Activated T-cell treated with anti-CD3 and anti-CD28 coated beads for 4 hours (primary cell): ENCODE measurements around the gene EHD2.
"Not testable (repeated sequence)": the region's sequence is repeated elsewhere in the genome, so short reads cannot be mapped to it uniquely, and the experiment has no call there.

Experiments used
- DNase-seq: peaks from one replicate; pipeline ENCODE4 v3.0.0-alpha.2; 2020

The EHD2 gene

GRCh38 chr19:47777245-47778048 is 64.2 kb downstream of the EHD2 start:
- DNase-seq = not testable (repeated sequence)

DNA sequence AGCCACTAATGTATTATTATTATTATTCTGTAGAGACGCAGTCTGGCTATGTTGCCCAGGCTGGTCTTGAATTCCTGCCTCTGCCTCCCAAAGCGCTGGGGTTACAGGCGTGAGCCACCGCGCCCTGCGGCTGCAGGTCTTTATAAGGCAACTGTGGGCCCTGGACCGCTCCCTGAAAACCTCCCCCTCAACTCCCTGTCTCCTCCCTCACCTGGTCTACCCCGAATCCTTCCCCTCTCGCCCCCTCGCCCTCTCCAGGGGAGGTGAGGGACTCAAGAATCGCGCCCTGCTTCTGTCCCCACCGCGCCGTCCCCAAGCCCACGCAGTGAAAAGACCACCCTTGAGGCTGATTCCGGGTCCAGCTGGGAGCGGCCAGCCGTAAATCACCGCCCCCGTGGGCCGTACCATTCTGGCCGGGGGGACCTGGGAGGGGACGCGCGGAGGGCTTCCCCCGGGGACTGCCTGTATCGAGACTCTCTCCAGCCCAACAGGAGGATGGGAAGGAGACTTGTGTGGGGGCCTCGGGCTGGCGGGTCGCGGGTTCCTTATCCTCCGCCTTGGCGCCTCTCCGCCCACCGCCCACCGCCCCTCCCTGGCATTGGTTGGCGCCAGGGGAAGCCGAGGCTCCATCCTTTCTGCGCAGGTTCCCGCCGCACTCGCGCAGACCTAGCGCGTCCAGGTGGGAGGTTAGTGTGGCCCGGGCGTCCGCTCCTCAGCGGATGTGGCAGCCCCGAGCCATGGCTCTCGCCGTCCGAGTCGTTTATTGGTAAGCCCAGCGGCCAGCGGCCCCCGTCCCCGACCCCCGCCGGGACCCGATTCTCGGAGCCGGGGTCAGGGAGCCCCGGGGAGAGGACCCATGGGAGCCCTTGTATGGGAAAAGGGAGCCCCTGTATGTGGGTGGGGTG is 65.1 kb downstream of the EHD2 start, which contains the start of gene SELENOW:
TSS of gene SELENOW (plus strand) at position 655 of the 905 bp plus-strand sequence. CDS start at position 738, 83 bp downstream.
- DNase-seq = peak; percentile 65

- peak; percentile 9 for DNase-seq
Observed at GRCh38 chr19:47778954-47779351, 65.7 kb downstream of the EHD2 start.

GRCh38 chr19:47779524-47780214 is 66.4 kb downstream of the EHD2 start:
- DNase-seq = no peak

DNA sequence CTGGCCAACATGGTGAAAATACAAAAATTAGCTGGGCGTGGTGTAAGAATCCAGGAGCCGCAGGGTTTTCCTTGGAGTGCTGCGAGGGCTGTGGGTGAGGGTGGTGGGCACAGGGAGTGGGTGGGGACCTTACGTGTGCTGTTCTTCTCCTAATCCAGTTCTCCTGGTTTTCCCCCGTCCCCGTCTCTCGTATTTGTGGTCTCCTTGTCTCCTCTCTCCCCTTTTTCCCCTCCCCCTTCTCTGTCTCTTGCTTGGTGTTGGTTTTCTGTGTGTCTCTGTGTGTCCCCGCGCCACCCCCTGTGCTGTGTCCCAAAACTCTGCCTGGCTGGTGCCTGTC is 67.0 kb downstream of the EHD2 start:
- no peak for DNase-seq

DNA sequence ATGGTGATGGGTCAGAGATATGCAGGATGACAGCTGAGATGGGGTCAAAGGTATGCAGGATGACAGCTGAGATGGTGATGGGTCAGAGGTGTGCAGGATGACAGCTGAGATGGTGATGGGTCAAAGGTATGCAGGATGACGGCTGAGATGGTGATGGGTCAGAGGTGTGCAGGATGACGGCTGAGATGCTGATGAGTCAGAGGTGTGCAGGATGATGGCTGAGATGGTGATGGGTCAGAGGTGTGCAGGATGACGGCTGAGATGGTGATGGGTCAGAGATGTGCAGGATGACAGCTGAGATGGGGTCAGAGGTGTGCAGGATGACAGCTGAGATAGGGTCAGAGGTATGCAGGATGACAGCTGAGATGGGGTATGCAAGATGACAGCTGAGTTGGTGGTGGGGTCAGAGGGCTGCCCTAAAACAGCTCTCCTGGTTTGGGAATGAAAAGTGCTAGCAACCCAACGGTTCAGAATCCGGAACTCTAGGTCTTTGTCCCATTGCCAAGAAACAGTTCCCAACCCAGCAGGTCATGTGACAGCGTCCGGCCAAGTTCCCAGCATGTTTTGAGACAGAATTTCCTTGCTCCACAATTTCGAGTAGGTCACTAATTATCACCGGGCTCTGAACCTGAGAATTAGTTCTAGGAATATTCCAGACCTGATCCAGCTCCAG is 68.5 kb downstream of the EHD2 start:
- DNase-seq = no peak

GRCh38 chr19:47786566-47786965 is 73.3 kb downstream of the EHD2 start:
- DNase-seq = no peak

DNA sequence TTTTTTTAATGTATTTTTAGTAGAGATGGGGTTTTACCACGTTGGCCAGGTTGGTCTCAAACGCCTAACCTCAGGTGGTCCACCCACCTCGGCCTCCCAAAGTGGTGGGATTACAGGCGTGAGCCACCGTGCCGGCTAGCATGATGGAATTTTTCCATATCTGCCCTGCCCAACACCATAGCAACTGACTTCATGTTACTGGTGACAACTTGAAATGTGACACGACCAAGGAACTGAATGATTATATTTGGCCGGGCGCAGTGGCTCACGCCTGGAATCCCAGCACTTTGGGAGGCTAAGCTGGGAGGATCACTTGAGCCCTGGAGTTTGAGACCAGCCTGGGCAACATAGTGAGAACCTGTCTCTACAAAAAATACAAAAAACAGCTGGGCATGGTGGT is 74.1 kb downstream of the EHD2 start:
- not testable (repeated sequence) for DNase-seq

DNA sequence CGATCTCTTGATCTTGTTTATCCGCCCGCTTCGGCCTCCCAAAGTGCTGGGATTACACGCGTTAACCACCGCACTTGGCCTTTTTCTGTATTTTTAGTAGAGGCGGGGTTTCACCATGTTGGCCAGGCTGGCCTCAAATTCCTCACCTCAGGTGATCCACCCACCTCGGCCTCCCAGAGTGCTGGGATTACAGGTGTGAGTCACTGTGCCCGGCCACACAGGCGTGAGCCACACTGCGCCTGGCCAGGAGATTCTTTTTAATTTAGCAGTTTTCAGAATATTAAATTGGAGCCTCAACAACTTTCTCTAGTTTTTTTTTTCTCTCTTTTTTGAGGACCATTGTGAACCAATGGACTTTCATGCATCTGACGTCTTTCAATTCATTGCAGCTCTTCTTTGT is 76.6 kb downstream of the EHD2 start:
- DNase-seq = not testable (repeated sequence)

DNA sequence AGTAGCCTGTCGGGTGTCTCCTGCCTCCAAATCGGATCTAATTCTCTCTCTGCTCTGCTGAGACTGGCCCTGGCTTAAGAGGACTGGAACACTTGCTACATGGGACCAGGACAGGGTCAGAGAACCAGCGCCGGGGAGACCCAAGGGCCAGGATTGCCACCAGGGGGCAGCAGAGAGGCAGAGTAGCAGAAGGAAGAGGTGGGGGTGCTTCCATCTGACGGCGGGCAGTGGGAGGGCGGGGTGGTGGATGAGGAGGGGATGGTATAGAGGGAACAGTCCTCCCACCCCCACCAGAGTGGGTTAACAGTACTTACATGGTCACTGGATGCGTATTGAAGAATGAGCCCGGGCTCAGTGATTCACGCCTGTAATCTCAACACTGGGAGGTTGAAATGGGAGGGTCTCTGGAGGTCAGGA is 77.2 kb downstream of the EHD2 start:
- DNase-seq = peak; percentile 87

- no peak for DNase-seq
Observed at GRCh38 chr19:47792616-47793015, 79.4 kb downstream of the EHD2 start.
